ENCODE results near the gene NDUFC1. TPM values are rescaled to one million over a fixed set of nuclear protein-coding genes. Genes with fewer than 3 reads are reported as not detected.
A peak's percentile ranks its signal among the peaks of the same experiment; 100 is the strongest.
"Not testable (repeated sequence)": the region's sequence is repeated elsewhere in the genome, so short reads cannot be mapped to it uniquely, and the experiment has no call there.

Gene NDUFC1
- total RNA-seq, 2 donors from 2014 or later: 42.8 to 49.0 TPM

DNA sequence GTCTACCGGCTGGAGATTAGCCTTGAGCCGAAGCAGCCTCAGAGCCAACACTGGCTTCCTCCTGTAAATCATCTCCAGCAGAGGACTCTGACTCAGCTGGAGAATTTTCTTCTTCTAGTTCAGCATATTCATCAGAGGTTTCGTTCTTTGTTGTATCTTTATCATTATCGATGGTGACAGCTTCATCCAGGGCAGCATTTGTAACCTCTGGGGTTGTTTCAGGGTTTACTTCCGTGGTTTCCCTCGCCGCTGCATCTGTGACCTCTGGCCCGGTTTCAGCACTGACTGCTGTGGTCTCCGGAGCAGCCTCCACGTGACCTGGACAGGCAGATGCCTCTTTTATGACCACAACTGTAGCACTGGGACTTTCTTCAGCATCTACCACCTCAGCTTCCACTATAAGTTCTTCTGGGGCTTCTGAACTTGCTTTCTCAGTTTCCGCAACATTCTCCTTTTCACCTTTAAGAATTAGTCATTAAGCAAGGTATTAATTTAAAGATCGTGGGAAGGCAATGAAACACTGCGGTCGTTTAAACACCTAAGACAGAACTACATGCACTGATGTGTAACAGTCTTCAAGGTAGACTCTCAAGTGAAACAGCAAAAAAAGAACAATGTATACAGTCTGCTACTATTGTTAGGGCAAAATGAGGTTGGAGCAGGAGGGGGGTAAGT is 35.6 kb downstream of the NDUFC1 start:
- peak; percentile 90 for DNase-seq (ENCODE audit: low spot score)
- intact Hi-C loops (cut with DNase I): no loop called here

DNA sequence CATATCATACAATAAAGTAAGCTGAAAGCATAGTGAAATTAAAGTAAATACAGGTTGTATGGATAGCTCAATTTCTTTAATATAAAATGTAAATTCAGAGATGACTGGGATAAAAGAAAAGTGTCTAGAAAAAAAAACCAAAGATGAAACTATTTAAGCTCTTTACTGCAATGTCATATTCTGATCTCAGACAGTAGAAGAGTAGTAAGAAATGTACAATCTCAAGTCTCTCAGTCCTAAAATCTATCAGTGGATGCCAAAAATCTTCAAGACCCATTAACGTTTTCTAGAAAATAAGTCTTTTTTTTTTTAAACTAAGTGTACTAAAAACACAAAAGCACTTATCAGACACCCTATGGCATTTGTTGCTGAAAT is 36.1 kb downstream of the NDUFC1 start:
- intact Hi-C loops (cut with DNase I): no loop called here
- DNase-seq (ENCODE audit: low spot score): no peak

- no peak for DNase-seq (ENCODE audit: low spot score)
- intact Hi-C loops (cut with DNase I): no loop called here
Observed at GRCh38 chr4:139265654-139266053, 36.6 kb downstream of the NDUFC1 start.

DNA sequence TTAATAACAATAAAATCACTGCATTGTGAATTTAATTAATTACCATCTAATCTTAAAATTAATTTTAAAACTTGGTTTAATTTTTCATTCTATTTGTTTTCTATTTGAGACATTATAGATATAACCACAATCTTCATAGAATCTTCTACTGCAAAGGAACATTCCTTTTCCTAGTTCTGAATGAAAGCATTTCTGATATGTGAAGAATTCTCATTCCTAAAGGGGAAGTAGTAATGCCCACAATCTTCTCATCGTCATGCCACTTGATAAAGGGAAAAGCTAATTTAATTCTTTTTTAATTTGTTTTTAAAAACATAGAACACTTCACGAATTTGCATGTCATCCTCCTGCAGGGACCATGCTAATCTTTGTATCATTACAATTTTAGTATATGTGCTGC is 45.9 kb downstream of the NDUFC1 start:
- intact Hi-C loops (cut with DNase I): no loop called here
- DNase-seq (ENCODE audit: low spot score): no peak

- intact Hi-C loops (cut with DNase I): not testable (repeated sequence)
Observed at GRCh38 chr4:139255581-139255980, 46.7 kb downstream of the NDUFC1 start.

DNA sequence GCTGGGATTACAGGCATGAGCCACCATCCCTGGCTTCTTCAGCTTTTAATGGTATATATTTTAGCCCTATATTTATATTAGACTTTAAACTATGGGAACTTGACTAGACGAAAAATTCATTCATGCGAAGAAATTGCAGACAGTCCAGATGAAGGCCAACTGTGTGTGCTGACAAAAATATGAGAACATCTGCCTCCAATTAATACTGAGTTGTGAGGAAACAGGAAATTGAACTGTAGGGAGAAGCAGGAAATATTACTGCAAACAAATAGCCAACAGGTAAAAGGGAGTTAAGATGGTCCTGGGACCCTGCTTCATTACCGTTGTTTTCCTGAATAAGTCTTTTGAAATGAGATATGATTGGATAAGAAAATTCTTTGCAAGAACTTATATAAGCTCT is 48.6 kb downstream of the NDUFC1 start:
- no peak for DNase-seq (ENCODE audit: low spot score)
- intact Hi-C loops (cut with DNase I): no loop called here

More at GRCh38 chr4:139255581-139255980, 46.7 kb downstream of the NDUFC1 start:
- DNase-seq (ENCODE audit: low spot score): not testable (repeated sequence)

DNA sequence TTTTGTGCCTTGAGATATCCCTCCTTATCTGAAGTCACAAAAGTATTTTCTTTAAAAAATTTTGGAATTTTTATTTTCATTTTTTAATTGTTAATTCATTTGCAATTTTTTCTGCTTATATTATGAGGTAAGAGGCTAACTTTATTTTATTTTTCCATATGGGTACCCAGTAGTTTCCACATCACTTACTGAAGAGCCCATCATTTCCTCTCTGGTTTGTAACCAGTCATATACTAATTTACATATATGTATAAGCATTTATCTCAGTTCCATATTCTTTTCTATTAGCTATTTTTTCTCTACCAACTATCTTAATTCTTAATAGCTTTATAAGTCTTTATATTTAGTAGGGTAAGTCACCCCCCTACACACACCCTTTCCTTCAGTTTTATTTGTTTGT is 49.2 kb downstream of the NDUFC1 start:
- no peak for DNase-seq (ENCODE audit: low spot score)
- intact Hi-C loops (cut with DNase I): no loop called here

DNA sequence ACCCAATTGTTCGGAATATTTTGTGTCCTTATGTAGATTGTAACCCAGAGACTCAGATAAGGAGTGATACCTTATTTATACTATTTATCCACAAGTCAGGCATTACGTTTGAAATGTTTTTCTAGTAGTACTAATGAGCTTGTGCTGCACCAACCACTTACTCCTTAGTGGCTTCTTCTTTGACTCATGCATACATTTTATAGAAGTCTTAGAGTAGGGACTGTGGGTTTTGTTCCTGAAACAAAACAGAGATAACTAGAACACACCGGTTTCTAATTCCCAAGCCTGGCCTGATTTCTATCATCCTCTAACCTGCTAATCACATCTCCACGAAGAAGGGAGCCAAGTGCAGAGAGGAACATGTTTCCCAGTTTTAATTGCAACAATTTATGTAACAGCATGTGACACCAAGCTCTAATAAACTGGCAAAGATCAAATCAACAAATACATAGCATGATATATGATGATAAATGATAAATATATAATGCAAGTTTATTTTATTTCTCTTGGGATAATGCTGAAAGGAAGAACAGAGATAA is 54.5 kb downstream of the NDUFC1 start:
- intact Hi-C loops (cut with DNase I): no loop called here
- no peak for DNase-seq (ENCODE audit: low spot score)

- intact Hi-C loops (cut with DNase I): no loop called here
- no peak for DNase-seq (ENCODE audit: low spot score)
Observed at GRCh38 chr4:139247241-139247640, 55.0 kb downstream of the NDUFC1 start.

GRCh38 chr4:139246166-139246565 is 56.1 kb downstream of the NDUFC1 start:
- no peak for DNase-seq (ENCODE audit: low spot score)
- intact Hi-C loops (cut with DNase I): no loop called here

DNA sequence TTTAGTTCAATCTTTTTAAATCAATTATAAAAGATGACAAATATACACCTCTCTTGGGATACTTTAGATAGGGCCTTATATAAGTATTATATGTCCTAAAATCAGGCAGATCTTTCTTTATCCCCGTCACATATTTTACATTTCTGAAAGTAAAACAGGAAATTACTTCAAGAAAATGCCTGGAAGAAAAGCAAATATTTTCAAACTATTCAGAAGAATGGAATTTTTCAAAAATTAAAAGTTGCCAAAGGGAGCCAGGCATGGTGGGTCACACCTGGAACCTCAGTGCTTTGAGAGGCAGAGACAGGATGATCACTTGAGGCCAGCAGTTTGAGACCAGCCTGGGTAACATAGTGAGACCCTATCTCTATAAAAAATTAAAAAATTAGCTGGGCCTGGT is 56.7 kb downstream of the NDUFC1 start:
- DNase-seq (ENCODE audit: low spot score): no peak
- intact Hi-C loops (cut with DNase I): no loop called here

GRCh38 chr4:139243448-139244365 is 58.6 kb downstream of the NDUFC1 start:
- DNase-seq (ENCODE audit: low spot score): no peak

GRCh38 chr4:139242511-139243051 is 59.7 kb downstream of the NDUFC1 start:
- no peak for DNase-seq (ENCODE audit: low spot score)
- intact Hi-C loops (cut with DNase I): no loop called here

More at GRCh38 chr4:139243448-139244365, 58.6 kb downstream of the NDUFC1 start:
- intact Hi-C loops (cut with DNase I): no loop called here

- intact Hi-C loops (cut with DNase I): no loop called here
- DNase-seq (ENCODE audit: low spot score): no peak
Observed at GRCh38 chr4:139241784-139242151, 60.5 kb downstream of the NDUFC1 start.

DNA sequence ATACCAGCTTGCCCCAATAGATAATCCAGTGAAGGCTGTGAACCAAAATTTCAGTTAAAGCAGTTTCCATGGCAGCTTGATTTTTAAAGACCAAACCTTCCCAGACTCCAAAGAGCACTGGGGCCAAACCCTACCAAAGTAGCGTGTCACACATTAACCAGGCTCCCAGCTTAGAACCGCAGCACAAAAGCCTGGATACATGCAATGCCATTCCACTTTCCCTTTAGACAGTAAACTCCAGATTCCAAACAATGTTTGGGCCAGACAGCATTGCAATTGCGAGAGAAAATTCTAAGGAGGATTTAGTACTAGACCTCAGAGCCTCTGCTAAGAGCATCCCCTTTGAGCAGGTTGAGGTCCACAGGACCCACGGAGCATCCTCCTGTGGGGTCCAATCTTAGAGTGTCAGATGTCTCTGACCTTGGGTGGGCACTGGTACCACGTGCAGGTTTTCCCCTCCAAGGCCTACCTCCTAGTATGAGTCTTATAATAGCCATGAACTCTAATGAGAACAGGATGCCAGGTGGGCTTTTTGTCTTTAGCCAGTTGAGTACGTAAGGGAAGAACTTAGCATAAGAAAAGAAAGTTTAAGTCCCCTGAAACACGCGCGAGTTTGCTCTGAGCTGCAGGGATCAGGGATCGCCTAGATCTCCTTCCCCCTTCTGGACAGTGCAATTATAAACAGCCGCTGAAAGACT is 61.0 kb downstream of the NDUFC1 start:
- no peak for DNase-seq (ENCODE audit: low spot score)
- intact Hi-C loops (cut with DNase I): no loop called here

Other genes with a start within 250 kb of the NDUFC1 start
- 10 to 100 TPM; 52.0 to 56.8 TPM for gene ELF2, start 125.3 kb downstream of the NDUFC1 start, total RNA-seq
- 1 to 10 TPM; 2.1 to 4.2 TPM for gene MGARP, start 22.3 kb downstream of the NDUFC1 start, total RNA-seq
- gene NAA15, start 972 bp downstream of the NDUFC1 start, total RNA-seq: 10 to 100 TPM; 36.0 to 57.0 TPM
- 10 to 100 TPM; 14.7 to 17.0 TPM for gene RAB33B, start 151.6 kb upstream of the NDUFC1 start, total RNA-seq

Measured in posterior vena cava (tissue), 2 donors.